Mucosa of rectum (tissue), 2 donors: ENCODE results near the gene CXCR2.

Experiments
- H3K27ac ChIP-seq, 2 donors: one replicate each; pipeline ENCODE4 v1.7.0; 2013; ENCODE audit warnings: inconsistent platforms in 2 of 2, low read depth in 2 of 2, low read length in 2 of 2
- H3K27me3 ChIP-seq, 2 donors: one replicate each; pipeline ENCODE4 v1.7.0; 2013; ENCODE audit warnings: low read length in 2 of 2; ENCODE audit not compliant: control insufficient read depth in 2 of 2, insufficient read depth in 2 of 2
- H3K36me3 ChIP-seq, 2 donors: one replicate each; pipeline ENCODE4 v1.7.0; 2013; ENCODE audit warnings: low read length in 2 of 2; ENCODE audit not compliant: control insufficient read depth in 2 of 2, insufficient read depth in 2 of 2
- H3K4me1 ChIP-seq, 2 donors: one replicate each; pipeline ENCODE4 v1.7.0; 2013; ENCODE audit warnings: low read length in 2 of 2, mild to moderate bottlenecking in 1 of 2; ENCODE audit not compliant: control insufficient read depth in 2 of 2, insufficient read depth in 2 of 2
- H3K4me3 ChIP-seq, 2 donors: one replicate each; pipeline ENCODE4 v1.7.0; 2013; ENCODE audit warnings: low read length in 2 of 2
- H3K9ac ChIP-seq, 2 donors: one replicate each; pipeline ENCODE4 v1.7.0; 2013; ENCODE audit warnings: low read length in 2 of 2, low read depth in 1 of 2, mild to moderate bottlenecking in 1 of 2
- H3K9me3 ChIP-seq, 2 donors: one replicate each; pipeline ENCODE4 v1.7.0; 2013; ENCODE audit warnings: low read length in 2 of 2; ENCODE audit not compliant: control insufficient read depth in 2 of 2
- donor health status: healthy.
- donor health status: Normal muscosa, but diverticular disease.

CXCR2 gene

DNA sequence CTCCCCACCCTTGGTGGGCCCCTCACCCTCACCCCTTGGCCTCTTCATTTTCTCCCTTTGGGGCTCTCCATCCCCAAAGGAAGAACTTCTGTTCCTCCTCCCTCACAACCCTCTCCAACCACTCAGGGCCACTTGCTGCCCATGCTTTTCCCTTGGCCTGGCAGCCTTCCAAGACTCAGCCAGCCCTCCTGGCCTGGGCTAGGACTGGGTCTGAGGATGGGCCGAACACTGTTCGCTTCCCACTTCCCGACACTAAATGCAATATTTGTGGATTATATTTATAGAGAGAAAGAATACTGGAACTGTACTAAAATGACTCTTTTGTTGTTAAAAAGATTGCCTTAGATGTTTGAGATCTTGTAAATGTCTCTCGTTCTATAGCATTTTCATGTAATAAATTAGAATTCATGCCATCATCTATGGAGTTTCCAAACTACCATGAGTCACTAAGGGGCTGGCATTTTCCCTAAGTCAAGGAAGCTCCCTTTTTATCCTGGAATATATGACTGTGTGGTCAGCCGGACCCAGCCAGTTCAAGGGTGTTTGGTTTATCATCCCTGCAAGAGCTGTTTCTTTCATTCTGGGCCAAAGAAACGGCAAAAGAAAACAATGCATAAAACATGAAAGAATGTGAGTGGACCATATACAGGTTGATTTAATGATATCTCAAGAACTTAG lies 3.8 kb downstream of the CXCR2 start:
- Histone ChIP-seq H3K27ac (no peak overlapping the region), H3K4me1 (no peaks in the 10 kb centered on the region), H3K4me3 (no peak overlapping the region), H3K9me3 (no peaks in the 10 kb centered on the region), H3K27me3 (peaks cover 5% of the 10 kb centered on the region in 2 donors), H3K9ac (no peak overlapping the region), H3K36me3 (no peaks in the 10 kb centered on the region)

DNA sequence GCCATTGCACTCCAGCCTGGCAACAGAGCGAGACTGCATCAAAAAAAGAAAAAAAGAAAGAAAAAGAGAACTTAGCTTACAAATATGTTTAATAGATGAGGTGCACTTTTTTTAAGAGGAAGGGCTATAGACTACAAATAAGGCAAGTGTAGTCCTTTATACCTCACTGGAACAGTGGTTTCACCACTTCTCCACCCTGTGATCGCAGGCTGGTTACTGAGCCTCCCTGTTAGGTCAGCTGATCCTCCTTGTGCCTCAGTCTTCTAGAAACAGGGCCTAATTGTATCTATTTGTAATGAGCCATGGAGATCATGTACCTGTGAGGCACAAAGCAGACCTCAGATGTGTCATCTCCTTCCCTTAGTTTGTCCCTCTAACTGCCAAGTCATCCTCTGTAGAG lies 4.5 kb downstream of the CXCR2 start:
- Histone ChIP-seq H3K4me1 (no peaks in the 10 kb centered on the region), H3K27ac (no peak overlapping the region), H3K4me3 (no peak overlapping the region), H3K9me3 (no peaks in the 10 kb centered on the region), H3K9ac (no peak overlapping the region), H3K36me3 (no peaks in the 10 kb centered on the region), H3K27me3 (peaks cover 3 to 5% of the 10 kb centered on the region in 2 donors)

DNA sequence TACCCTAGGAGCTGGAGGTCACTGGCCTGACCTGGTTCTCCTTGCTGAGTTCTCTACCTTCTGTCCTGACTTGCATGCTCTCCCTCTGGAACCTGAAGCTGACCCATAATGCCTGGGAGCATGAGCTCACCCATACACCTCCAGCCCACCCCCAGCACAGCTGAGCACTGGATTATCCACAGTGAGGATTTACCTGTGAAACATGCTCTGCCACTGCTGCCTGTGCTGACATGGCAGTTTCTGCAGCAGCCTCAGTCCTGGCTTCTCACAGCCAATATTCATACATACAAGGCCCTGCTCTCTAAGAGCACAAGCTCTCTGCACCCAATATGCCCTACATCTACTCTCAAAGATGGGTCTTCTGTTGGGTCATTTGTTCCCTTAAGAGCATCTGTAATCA lies 5.0 kb downstream of the CXCR2 start:
- Histone ChIP-seq H3K27me3 (peaks cover 3 to 5% of the 10 kb centered on the region in 2 donors), H3K4me3 (no peak overlapping the region), H3K27ac (no peak overlapping the region), H3K9me3 (no peaks in the 10 kb centered on the region), H3K4me1 (no peaks in the 10 kb centered on the region), H3K9ac (no peak overlapping the region), H3K36me3 (no peaks in the 10 kb centered on the region)

DNA sequence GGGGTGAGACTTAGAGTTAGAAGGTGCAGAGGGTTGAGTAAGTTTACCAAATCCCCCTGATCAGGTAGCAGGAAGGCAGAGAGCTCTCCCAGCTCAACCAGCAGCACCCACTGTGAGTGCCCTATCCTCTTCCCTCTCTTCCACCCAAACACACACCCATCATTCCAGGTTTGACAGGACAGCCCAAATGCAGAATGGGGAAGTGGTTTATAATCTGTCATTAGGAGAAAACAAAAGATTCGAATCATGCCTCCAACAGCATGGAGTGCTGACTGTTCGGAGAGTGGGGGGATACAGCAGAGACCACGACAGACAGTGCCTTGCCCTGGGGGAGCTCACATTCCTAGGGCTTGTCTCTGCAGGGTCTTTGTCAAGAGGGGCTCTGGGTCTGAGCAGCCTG lies 11.7 kb downstream of the CXCR2 start:
- no peaks in the 10 kb centered on the region for H3K9me3 ChIP-seq
- no peaks in the 10 kb centered on the region for H3K4me1 ChIP-seq
- no peak overlapping the region for H3K27ac ChIP-seq
- peaks cover 7 to 8% of the 10 kb centered on the region in 2 donors for H3K27me3 ChIP-seq
- no peak overlapping the region for H3K9ac ChIP-seq
- H3K36me3 ChIP-seq: no peaks in the 10 kb centered on the region
- H3K4me3 ChIP-seq: no peak overlapping the region

DNA sequence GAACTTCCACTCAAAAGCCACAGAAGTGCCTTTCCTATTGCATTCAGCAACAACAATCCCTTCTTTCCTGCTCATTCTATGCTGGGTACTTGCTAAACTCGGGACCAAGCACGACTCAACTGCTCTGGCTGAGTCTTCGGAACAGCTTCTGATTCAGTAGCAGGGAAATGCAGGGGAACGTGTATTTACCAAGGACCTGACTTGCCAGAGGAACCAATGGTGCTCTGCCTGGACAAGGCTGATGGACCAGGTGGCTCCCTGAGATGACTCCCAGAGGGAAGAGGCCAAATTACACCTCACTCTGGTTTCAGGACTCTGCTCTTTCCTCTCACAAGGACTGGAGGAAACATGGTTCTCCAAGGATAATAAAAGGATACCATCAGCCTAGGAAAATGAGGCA lies 12.2 kb downstream of the CXCR2 start:
- Histone ChIP-seq H3K4me1 (no peaks in the 10 kb centered on the region), H3K9me3 (no peaks in the 10 kb centered on the region), H3K27ac (no peak overlapping the region), H3K4me3 (no peak overlapping the region), H3K36me3 (no peaks in the 10 kb centered on the region), H3K9ac (no peak overlapping the region), H3K27me3 (peaks cover 7 to 8% of the 10 kb centered on the region in 2 donors)

DNA sequence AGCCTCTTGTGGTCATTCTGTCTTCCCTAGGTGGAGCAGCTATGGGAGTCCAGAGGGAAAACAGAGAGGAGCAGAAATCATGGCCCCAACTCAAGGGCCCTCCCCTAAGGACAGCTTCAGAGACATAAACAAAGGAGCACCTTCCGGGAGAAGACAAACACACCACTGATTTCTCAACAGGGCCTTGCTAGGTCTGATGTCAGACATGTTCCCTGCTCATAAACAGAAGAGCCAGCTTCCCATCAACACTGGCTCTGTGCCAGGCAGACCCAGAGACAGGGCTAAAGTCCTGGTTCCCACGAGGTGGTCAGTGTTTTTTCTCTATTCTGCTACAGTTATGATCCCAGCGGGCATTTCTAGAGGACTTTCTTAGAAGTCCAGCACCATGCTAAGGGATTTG lies 19.3 kb downstream of the CXCR2 start:
- Histone ChIP-seq H3K27me3 (no peaks in the 10 kb centered on the region), H3K9me3 (no peaks in the 10 kb centered on the region), H3K36me3 (no peaks in the 10 kb centered on the region), H3K4me3 (no peak overlapping the region), H3K4me1 (no peaks in the 10 kb centered on the region), H3K27ac (no peak overlapping the region), H3K9ac (no peak overlapping the region)

DNA sequence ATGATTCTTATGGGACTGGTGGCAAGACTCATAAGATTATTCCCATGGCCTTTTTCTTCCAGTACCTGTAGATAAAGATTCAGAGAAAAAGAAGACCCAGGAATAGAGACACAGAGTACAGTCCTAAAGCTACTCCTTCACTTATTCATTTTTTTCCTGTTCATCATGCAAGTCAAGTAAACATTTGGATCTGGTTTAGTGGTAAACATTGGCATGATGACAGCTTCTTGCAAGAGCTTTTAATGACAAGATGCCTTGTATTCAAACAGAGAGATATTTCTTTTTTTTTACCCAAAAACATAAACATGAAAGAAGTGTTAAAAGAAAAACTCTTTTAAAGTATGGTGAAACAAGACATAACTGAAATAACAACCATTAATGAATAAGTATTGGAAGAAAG lies 20.2 kb downstream of the CXCR2 start:
- no peaks in the 10 kb centered on the region for H3K9me3 ChIP-seq
- no peak overlapping the region for H3K27ac ChIP-seq
- no peak overlapping the region for H3K9ac ChIP-seq
- no peaks in the 10 kb centered on the region for H3K27me3 ChIP-seq
- H3K36me3 ChIP-seq: no peaks in the 10 kb centered on the region
- no peak overlapping the region for H3K4me3 ChIP-seq
- no peaks in the 10 kb centered on the region for H3K4me1 ChIP-seq

DNA sequence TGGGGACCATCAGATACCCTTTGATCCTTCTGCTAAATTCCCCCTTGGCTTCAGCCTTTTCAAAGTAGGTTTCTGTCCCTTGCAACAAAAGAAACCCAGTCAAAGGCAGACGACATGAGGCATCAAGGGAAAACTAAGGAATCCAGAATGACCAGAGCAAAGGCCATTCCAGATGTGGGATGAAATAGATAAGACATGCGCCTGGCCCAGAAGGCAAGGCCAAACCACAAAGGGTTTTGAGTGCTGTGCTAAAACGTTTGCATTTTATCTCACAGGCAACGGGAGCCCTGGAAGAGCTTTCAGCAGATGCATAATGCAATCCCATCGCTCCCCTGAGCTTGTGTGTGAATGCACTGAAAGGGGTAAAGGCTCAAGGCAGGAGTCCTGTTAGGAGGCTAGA lies 23.3 kb downstream of the CXCR2 start:
- Histone ChIP-seq H3K9ac (no peak overlapping the region), H3K4me1 (no peaks in the 10 kb centered on the region), H3K36me3 (no peaks in the 10 kb centered on the region), H3K4me3 (no peak overlapping the region), H3K27ac (no peak overlapping the region), H3K9me3 (no peaks in the 10 kb centered on the region), H3K27me3 (no peaks in the 10 kb centered on the region)

DNA sequence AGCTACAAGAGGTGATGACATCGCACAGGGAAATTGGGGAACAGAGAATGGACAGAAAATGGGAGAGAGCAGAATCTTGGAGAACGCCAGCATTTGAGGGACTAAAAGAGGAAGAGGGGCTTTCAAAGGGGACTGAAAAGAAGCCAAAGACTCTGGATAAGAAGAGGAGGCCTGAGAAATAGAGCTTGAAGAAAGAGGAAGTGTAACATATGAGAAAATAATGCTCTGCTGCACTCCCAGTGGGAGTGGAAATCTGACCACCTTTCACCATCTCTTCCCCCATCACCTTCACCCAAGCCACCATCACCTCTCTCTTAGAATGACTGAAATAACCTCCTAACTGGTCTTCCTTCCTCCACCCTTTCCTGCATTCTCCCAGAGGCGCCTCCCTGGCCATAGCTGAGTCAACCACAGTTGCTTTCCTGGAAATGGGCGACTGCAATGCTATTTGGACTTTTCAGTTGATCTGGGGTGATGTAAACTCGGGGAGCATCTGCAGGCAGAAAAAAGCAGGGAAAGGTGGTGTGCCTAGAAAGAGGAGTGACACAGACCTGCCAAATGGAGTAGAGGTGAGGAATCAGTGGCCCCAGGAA lies 24.1 kb downstream of the CXCR2 start:
- H3K4me1 ChIP-seq: no peaks in the 10 kb centered on the region
- H3K4me3 ChIP-seq: no peak overlapping the region
- H3K9ac ChIP-seq: no peak overlapping the region
- no peaks in the 10 kb centered on the region for H3K36me3 ChIP-seq
- H3K9me3 ChIP-seq: no peaks in the 10 kb centered on the region
- H3K27ac ChIP-seq: no peak overlapping the region
- H3K27me3 ChIP-seq: no peaks in the 10 kb centered on the region

DNA sequence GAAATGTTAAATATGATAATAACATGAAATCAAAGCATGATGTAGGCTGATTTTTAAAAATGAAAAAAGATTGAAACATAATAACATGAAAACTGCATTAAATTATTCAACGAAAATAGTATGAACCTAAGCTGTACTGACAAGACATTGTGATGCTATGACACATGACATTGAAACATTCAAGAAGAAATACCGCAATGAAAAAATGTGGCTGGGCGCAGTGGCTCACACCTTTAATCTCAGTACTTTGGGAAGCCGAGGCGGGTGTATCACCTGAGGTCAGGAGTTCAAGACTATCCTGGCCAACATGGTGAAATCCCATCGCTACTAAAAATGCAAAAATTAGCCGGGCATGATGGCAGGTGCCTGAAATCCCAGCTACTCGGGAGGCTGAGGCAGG lies 26.3 kb downstream of the CXCR2 start:
- Histone ChIP-seq H3K36me3 (no peaks in the 10 kb centered on the region), H3K4me3 (no peak overlapping the region), H3K9ac (no peak overlapping the region), H3K9me3 (no peaks in the 10 kb centered on the region), H3K27me3 (no peaks in the 10 kb centered on the region), H3K27ac (no peak overlapping the region), H3K4me1 (no peaks in the 10 kb centered on the region)
